ENCODE measurements around the gene MAGI2.
"Not testable (repeated sequence)": the region's sequence is repeated elsewhere in the genome, so short reads cannot be mapped to it uniquely, and the experiment has no call there.

The MAGI2 gene

DNA sequence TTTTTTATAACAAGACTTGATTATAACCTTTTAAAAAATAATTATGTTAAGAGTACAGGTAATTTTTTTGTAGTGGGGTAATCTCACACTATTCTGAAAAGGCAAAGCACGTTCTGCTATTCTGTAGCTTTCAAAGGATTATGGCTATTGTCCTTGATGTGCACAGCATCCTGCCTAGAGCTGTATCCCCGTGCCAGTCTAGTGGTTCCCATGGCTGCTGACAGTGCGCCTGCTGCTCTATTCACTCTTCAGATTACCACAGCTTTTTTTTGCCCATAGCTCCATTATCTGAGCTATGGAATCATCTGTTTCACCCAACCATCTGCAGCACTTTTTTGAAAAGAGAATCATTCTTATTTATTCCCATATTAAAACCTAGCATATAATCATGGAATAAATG, 931.5 kb downstream of the MAGI2 start:
- no peak for DNase-seq

DNA sequence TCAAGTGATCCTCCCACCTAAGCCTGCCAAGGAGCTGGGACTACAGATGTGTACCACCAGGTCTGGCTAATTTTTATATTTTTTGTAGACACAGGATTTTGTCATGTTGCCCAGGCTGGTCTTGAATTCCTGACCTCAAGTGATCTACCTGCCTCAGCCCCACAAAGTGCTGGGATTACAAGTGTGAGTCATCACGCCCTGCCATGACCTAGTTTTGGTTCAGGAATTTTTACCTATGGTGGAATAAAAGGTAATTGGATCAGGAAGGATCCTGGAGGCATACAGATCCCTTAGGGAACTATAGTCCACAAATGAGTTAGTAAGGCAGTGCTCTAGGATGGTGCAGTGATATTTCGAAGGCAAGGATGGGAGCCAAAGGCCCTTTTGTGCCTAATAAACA, 937.0 kb downstream of the MAGI2 start:
- no peak for DNase-seq

DNA sequence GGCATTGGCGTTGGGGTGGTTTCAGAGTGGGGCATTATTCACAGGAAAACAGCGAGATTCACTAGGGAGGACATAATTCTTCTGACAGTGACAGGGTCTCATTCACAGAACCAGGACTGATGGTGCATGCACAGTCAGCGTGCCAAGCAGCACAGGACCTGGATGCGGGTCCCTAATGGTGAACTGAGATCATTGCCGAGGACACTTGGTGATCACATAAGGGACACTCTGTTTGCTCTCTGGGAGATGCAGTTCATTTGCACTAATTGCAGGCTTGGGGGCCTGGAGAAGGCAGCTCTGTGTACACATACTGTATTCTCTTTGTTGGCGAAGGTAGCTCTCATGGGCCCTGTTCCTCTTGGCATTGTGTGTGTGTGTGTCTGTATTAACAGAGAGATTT, 938.8 kb downstream of the MAGI2 start:
- DNase-seq, result no peak

DNA sequence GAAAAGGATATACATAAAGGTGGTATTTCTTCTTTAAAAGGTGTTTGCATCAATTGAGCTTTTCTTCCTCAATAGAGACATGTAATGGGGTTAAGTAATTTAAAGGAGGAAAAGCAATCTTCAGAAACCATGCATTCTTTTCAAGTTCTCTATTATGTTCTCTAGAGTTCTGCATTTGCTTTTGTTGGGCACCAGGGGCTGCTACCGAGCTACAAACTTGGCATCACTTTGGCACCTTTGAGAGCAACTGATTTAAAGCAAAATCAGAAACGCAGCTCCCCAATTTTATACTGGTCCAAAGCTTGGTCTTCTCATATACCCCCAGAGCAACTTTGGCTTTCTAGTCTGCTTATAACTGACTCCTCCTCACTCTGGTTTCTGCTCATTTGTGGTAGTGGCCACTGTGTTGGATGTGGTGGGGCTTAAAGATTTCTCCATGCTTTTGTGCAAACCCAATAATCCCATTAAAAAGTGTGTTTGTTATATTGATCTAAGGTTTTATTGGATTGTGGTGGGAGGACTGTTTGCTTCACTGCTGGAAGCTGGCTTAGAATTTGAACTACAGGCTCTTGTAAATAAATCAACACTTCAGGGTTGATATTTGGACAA, 942.8 kb downstream of the MAGI2 start:
- DNase-seq, result peak; percentile 5 to 44

DNA sequence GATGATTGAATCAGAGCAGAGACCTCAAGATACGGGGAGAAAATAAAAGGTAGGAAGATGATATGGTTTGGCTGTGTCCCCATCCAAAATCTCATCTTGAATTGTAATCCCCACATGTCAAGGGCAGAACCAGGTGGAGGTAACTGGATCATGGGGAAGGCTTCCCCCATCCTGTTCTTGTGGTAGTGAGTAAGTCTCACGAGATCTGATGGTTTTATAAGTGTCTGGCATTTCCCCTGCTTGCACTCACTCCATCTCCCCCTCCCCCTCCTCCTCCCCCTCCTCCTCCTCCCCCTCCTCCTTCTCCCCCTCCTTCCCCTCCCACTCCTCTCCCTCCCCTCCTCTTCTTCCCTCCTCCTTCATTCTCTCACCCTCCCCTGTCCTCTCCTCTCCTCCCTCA, 950.2 kb downstream of the MAGI2 start:
- not testable (repeated sequence) for DNase-seq

DNA sequence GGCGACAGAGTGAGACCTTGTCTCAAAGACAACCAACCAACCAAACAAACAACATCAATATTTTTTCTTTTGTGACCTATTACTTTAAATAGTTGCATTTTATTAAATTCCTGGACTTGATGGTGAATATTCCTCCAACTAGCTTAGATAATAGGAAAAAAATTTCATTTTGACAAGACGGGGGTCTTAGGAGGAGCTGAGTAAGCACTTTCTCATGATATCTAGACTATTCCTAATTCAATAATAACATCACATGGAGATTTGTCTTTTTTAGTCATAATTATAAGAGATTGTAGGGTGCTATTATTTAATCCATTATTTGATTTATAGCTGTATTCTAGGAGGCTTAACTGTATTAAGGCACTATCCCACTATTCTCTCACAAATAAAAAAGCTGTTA, 952.4 kb downstream of the MAGI2 start:
- DNase-seq, result no peak

DNA sequence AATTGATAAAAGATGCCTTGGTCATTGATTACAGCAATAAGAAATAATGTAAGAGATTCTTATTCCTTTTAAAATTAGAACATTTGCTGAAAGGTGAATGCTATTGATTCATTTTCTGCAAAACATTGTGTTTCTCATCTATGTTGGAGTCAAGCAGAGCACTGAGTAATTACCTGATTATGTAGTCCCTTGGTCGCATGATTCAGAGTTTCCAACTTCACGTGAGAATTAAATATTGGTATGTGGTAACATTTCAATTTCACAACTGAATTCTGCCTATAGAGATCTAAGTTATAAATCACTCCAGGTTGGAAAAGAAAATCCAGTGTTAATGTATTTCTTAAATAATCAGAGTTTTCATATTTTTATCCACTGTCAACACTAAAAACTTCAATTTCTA, 953.5 kb downstream of the MAGI2 start:
- DNase-seq, result no peak

DNA sequence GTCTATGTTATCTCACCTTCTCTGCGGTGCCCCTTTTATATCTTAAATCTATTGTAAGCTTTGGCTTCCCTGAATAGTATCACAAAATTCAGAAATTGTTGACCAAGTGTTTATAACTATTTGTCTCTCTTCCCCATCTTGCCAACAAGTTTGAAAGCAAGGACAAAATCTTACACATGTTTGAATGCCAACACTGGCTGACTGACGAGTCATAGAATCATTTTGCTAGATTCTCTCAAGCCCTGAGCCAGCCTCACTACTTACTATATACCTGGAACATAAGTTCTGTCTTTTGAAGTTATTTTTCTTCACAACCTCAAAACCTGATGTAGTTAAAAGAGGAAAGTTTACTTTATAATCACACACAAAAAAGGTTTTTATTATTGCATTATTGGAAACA, 954.2 kb downstream of the MAGI2 start:
- no peak for DNase-seq

DNA sequence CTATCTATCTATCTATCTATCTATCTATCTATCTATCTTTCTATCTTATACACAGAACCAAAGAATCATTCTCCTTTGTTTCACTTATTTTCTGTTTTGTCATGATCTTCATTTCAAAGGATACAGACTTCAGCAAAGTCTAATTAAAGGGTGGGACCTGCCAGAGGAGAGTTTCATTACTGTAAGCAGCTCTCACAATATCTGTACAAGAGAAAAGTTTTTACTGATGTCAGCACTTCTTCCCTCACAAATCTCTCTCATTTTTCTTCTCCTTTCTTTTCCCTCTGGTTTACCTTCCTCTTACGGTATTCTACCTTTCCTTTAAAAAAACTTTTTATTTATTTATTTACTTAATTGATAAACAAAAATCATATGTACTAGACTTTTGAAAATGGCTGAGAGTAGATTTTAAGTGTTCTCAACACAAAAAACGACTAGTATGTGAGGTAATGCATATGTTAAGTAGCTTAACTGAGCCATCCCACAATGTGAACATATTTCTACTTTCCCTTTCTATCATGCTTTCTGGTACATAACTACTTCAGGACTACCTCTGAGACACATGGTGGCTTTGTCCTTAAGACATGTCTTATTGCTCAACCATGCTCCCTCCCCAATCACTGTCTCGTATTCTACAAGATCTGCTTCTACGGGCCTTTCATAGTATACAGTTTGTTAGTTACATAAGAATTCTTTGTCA, 955.6 kb downstream of the MAGI2 start:
- DNase-seq, result no peak

DNA sequence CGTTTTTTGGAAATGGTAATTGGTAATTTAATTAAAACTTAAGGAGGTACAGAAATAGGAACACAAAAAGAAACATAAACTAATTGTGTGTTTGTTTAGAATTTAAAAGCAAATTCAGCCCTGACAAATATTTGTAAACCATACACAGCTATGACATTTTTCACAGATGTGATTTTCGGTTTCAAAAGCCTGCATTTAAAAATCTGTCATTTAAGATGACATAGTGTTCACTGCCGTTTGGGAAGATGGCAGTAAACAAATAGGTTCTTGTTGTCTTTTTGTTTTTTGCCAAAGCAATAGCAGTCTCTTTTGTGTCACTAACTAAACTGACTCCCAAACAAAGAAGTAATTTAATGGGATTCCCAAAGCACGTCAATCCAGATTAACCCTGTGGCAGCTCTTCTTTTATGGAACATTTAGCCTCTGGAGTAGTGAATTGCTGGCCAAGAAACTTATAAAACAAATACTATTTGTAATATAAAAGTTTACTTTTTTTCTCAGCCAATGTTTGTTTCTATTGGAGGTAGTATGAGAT, 957.3 kb downstream of the MAGI2 start:
- no peak for DNase-seq

DNA sequence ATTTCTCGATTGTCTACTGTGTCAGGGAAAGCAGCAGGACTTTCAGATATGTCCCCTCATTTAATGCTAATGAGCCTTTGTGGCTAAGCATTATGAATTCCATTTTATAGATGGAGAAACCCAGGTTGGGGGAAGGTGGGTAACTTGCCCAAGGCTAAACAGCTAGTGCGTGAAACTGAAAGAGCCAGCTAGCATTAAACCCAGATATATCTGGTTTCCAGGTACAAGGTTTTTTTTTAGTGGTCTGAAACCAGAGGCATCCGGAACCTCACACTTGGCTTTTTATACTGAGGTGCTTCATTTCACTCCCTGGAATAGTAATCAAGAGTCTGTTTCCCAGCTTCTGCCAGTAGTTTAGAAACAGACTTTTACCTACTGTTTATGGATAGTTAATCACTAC, 960.1 kb downstream of the MAGI2 start:
- no peak for DNase-seq

DNA sequence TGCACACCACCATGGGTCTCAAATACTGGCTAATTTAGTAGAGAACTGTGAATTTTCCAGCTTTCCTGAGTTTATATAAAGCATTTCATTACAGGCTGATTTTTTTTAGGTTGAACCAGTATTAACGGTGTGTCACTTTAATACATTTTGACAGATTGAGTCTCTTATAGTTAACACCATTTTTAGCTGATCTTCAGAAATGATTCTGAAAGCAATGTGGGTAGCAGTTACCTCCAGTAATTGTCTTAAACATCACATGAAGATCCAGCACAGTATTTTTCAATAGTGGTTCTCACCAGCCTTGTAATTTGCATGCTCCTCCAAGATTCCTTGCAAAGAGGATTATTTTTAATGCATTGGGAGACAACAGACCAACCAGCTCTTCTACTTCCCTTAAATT, 961.3 kb downstream of the MAGI2 start:
- DNase-seq, result no peak

DNA sequence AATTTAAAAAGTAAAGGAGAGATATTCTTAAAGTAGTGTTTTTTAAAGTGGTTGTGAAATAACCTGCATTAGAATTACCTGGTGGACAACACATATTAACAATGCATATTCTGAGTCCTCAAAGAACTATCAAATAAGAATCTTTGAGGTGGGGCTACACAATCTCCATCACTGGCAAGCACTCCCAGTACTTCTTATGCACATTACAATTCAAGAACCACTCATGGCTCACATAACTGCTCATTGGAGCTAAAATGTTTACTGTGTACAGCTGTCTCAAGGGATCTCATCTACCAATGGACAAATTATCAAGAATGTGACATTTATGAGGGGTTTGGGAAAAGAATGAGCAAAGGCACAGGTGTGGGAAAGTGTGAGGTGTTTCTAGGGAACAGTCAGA, 962.9 kb downstream of the MAGI2 start:
- DNase-seq, result no peak

DNA sequence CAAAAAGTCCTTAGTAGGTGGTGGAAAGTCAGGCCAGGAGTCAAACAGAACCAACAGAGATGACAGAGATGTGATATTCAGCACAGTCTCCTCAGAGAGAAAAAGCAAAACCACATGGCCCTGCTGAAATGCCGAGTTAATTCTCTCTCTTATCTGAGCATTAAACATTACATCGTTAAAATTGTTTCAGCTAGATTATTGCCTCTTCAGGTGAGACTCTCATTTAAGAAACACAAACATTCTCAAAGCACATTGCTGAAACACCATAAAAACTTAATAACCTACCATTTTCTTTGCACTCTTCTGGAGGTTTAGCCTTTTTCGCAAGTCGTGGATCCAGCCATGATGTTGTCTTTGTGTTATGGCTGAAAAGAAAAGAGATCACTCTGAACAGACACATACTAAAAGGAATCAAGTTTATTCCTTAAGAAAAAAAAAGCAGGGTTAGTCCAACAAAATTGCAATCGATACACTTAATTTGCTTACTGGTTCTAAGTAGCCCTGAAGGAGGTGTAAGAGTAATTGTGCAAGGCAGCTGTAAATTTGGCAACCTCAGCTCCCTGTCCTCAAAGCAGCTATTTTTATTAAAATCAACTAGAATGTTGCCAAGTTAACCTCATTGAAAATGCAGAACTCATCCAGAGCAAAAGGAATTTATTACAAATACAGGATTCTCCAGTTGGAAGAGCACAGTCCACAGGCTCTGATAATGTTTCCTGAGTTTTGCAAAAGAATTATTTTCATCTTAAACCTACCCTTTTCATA, 963.8 kb downstream of the MAGI2 start:
- peak in 1 of 2 experiments; percentile 2 for DNase-seq

DNA sequence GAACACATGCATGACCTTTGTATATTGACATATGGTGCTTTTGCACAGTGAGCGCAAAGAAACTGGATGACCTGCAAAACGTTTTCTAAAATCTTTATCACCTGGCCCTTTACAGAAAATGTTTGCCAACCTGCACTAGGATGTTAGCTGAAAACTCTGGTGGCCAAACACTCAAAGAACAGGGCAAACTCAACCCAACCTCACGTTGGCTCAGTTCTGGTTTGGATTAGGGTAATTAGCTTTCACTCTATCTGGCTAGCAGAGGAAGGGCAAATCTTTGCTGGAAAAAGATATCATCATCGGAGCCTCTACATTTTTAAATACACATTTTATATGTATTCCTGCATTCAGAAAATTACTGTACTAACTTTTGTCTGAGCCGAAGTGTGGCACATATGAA, 966.0 kb downstream of the MAGI2 start:
- DNase-seq, result no peak

DNA sequence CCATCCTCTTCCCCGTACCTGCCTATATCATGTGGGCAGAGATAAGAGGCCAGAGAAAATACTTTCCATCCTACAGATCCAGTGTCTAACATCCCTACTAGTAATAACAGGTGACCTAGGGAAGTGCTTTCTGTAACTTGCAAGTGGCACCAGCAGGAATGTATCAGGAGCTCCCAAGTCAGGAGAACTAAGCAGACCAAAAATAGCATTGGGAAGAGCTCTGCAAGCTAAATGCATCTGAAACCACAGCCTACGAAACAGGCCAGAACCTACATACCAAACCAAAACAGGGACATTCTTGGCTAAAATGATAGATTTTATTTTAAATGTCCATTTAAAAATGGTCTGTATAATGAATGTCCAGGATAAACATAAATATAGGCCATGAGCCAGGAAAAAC, 974.1 kb downstream of the MAGI2 start:
- DNase-seq, result no peak

DNA sequence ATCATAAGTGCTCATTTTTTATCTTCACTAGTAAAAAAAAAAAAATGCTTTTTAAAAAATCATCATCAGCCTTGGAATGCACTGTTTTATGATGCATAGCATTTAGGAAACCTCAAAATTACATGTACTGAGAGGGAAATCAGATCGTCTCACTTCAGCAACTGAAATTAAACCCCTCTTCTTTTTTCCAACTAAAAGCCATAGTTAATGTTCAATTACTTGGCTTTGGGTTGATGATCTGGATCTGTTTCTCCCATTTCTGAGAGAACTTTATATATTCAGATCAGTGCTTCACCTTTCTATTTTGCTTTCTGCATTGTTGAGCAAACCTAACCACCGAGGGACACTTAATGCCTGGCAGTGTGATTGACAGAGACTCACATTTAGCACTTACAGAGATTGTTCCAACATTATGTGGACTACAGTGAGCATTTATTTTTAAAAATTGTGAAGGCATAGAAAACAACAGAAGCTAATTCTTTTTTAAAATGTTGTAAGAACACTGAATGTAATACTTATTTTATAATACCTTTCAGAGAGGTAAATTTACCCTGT, 976.5 kb downstream of the MAGI2 start:
- DNase-seq, result no peak

DNA sequence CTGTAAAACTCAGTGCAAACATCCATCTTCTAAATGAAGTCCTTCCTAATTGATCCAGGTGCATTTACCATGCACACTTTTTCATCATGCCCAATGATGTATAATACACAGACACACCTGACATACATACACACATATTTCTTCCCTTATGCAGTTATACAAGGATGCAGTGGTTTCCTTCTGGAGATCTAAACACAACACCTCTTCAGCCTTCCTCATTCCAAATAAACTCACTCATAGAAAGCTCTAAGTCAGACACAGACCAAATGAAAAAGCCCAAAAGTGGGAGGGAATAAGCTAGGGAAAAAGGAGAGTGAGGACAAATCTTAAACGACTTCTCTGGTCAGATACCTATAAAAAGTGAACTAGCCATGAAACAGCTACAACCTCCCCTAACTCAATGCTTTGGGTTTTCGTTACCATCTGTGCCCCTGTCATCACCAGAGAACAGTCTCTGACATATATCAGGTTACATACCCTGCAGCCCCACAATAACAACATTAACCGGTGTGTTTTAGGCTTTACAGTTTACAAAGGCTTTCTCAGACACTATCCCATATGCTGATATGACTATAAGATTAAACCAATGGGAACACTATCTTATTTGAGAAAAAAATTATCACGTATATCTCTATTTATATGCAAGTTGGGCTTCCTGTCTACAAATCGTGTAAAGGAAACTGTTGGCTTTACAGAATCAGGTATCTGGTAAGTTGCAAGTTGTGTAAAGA, 979.7 kb downstream of the MAGI2 start:
- DNase-seq, result no peak

DNA sequence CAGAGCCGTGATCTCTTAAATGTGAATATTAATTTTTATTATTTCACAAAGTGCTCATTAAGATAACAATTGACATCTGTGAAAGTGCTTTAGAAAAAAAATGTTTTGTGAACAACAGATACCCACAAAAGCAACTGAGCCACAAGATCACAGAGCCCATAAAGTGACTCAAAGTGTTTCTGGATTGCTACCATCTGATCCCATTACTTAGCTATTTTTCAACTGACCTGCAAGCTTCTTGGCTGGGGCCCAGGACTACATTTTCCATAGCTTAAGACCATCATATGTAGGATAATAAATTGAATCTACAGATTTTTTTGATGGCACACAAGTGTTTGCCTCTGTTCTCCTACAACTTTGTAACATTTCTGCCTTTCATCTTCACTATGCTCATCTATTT, 980.4 kb downstream of the MAGI2 start:
- DNase-seq, result no peak

DNA sequence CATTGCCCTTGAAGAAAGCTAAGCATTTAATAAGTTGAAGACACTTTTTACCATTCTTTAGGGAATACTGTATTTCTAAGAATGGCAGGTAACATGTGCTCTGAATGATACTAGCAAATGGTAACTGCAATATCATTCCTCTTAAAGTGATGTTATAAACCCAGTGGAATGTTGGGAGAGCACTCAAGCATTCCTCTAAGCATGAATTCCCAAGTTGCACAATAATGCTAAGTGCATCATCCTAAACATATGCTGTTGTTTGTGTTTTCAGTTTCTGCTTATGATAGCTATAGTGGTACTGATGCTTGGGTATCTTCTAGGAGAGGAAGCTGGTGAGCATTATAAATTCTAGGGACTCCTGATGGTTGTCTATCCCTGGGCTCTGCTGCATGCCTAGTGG, 980.9 kb downstream of the MAGI2 start:
- no peak for DNase-seq

DNA sequence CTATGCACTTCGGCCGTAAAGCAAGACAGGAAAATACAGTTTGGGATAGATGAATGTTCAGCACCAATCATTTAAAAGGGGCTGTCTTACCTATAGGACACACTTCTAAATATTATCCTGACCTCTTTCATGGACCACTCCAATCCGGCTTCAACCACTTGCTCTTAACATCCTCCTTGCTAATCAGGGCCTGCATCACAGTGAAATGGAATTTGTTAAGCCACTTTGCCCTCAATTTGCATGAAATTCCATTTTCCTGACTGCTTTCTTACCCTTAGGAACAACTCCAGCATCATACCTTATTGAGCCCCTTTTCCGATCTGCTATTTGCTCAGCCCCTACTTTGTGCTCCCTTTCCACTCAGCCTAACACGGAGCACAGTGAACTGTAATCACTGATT, 987.6 kb downstream of the MAGI2 start:
- no peak for DNase-seq

DNA sequence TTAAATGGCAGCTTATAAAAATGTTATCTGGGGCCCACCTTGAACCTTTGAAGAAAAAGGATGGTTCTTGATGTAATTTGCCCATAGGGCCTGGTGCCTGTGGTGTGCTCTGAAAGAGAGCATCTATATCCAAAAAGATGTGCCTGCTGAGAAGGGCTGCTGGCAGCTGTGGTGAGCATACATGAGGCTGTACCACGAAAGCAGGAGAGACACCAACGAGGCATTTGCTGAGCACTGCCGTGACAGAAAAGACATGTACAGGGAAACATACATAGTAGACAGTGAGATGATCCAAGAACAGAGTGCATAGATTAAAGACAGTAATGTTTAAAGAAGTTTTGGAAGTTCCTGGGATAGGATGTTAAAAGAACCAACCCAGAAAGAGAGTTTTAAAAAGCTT, 990.4 kb downstream of the MAGI2 start:
- DNase-seq, result no peak

DNA sequence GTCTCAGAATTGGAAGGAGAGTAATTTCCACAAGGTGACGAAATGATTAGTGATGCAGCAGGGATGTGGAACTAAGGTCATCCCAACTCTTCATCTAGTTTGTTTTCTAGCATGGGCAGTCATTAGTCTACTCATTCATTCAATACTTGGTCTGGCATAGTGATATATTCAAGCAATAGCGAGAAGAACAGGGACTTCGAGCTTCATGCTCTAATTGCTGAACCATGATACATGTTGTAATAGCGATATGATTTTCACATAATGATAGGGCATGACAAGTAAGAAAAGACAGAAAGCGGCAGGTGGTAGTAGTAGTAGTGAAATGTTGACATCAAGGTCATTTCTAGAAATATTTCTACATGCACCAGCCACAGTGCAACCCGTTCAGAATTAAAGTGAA, 1002.8 kb downstream of the MAGI2 start:
- no peak for DNase-seq

Measured in NCI-H446 (cell line).